ENCODE results near the gene PHOSPHO1.

DNA sequence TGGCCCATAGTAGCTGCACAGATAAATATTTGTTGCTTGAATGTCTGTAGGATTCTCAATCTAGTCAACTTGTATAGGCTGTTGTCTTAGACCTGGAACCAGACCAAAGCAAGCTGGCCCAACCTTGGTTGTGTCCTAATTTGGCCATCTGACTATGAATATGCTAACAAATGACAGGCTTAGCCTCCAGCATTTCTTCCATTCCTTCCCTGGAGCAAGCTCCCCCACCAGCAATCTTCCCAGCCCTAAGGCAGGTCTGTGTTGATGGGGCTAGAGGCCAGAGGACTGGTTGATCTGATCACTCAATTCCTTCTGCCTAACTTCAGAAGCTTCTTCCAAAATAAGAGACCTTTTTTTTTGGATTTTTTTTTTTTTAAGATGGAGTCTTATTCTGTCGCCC is 9.4 kb upstream of the PHOSPHO1 start:
- TF ChIP-seq, protein P1, sequence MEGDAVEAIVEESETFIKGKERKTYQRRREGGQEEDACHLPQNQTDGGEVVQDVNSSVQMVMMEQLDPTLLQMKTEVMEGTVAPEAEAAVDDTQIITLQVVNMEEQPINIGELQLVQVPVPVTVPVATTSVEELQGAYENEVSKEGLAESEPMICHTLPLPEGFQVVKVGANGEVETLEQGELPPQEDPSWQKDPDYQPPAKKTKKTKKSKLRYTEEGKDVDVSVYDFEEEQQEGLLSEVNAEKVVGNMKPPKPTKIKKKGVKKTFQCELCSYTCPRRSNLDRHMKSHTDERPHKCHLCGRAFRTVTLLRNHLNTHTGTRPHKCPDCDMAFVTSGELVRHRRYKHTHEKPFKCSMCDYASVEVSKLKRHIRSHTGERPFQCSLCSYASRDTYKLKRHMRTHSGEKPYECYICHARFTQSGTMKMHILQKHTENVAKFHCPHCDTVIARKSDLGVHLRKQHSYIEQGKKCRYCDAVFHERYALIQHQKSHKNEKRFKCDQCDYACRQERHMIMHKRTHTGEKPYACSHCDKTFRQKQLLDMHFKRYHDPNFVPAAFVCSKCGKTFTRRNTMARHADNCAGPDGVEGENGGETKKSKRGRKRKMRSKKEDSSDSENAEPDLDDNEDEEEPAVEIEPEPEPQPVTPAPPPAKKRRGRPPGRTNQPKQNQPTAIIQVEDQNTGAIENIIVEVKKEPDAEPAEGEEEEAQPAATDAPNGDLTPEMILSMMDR (IDR thresholded peaks at IDR 0.05): no peak
- TF ChIP-seq POLR2A (IDR thresholded peaks at IDR 0.05) (no peak), POLR2AphosphoS5 (IDR thresholded peaks at IDR 0.05) (no peak)

Measured in prostate gland (tissue), 2 donors.